HG03097 (cell line): Measurements from ENCODE around the gene RYR3.

Source experiments
- ATAC-seq: cut with Tn5 transposase; IDR thresholded peaks from one replicate; pipeline ENCODE4 v1.9.1; 2021; ENCODE audit not compliant: unreplicated experiment, low FRiP score

Gene RYR3

GRCh38 chr15:33494306-33494705, 183.5 kb downstream of the RYR3 start:
- no peak for ATAC-seq

GRCh38 chr15:33500432-33501195, 189.8 kb downstream of the RYR3 start:
- no peak for ATAC-seq

- no peak for ATAC-seq
These were observed 192.9 kb downstream of the RYR3 start for GRCh38 chr15:33503681-33504080.

GRCh38 chr15:33506781-33507296, 196.1 kb downstream of the RYR3 start:
- no peak for ATAC-seq

- ATAC-seq = no peak
These were observed 197.9 kb downstream of the RYR3 start for GRCh38 chr15:33508703-33509102.

GRCh38 chr15:33515121-33515520, 204.4 kb downstream of the RYR3 start:
- ATAC-seq = no peak

GRCh38 chr15:33516563-33516962, 205.8 kb downstream of the RYR3 start:
- ATAC-seq = no peak

- ATAC-seq = no peak
These were observed 207.2 kb downstream of the RYR3 start for GRCh38 chr15:33517944-33518343.

- no peak for ATAC-seq
These were observed 207.7 kb downstream of the RYR3 start for GRCh38 chr15:33518421-33518820.

- ATAC-seq = no peak
These were observed 213.5 kb downstream of the RYR3 start for GRCh38 chr15:33524274-33524673.

- no peak for ATAC-seq
These were observed 215.8 kb downstream of the RYR3 start for GRCh38 chr15:33526532-33526931.

GRCh38 chr15:33533197-33533596, 222.4 kb downstream of the RYR3 start:
- no peak for ATAC-seq

GRCh38 chr15:33534642-33535041, 223.9 kb downstream of the RYR3 start:
- no peak for ATAC-seq

GRCh38 chr15:33535135-33535534, 224.4 kb downstream of the RYR3 start:
- no peak for ATAC-seq

GRCh38 chr15:33539825-33540573, 229.2 kb downstream of the RYR3 start:
- no peak for ATAC-seq

- no peak for ATAC-seq
These were observed 233.2 kb downstream of the RYR3 start for GRCh38 chr15:33543957-33544356.

- no peak for ATAC-seq
These were observed 235.1 kb downstream of the RYR3 start for GRCh38 chr15:33545866-33546265.

GRCh38 chr15:33547876-33548275, 237.1 kb downstream of the RYR3 start:
- ATAC-seq = no peak

GRCh38 chr15:33551860-33552259, 241.1 kb downstream of the RYR3 start:
- ATAC-seq = no peak

GRCh38 chr15:33553157-33553556, 242.4 kb downstream of the RYR3 start:
- no peak for ATAC-seq

- no peak for ATAC-seq
These were observed 248.6 kb downstream of the RYR3 start for GRCh38 chr15:33559207-33559890.
